B cell (primary cell): ENCODE measurements around the gene CDK6. TPM values are rescaled to one million over a fixed set of nuclear protein-coding genes. Genes with fewer than 3 reads are reported as not detected.

ENCODE experiments used
- ATAC-seq: fragments of 200-7000 bp; cut with Tn5 transposase; one replicate; pipeline ENCODE4 v1.10.0; 2021; ENCODE audit warnings: low read depth, mild to moderate bottlenecking, moderate number of reproducible peaks, moderate library complexity
- CTCF ChIA-PET: fragments of 350-600 bp; sonication (Branson Sonifier 250); formaldehyde crosslinking; loops from one replicate; lab custom pipeline; 2021; ENCODE audit warnings: antibody characterized with exemption, inconsistent platforms; lab: Charles Lee
- POLR2A ChIA-PET: fragments of 350-600 bp; sonication (Branson Sonifier 250); formaldehyde crosslinking; loops from one replicate; lab custom pipeline; 2021; ENCODE audit warnings: antibody characterized with exemption; lab: Charles Lee
- DNase-seq: peaks from one replicate; pipeline ENCODE4 v3.0.0; 2013
- H2AFZ ChIP-seq: 2 replicates; pipeline ENCODE4 v1.6.1; 2012; ENCODE audit warnings: mild to moderate bottlenecking, low read depth, low read length; ENCODE audit not compliant: insufficient read depth, poor library complexity, severe bottlenecking
- H3K27ac ChIP-seq, 2 donors: 1 replicate in 1 of 2; 2 replicates in 1 of 2; pipeline ENCODE4 v1.5.1; 2012 to 2013; ENCODE audit warnings: low read length in 2 of 2, mild to moderate bottlenecking in 2 of 2, moderate library complexity in 1 of 2
- H3K27me3 ChIP-seq, 4 experiments: fragments of 200-600 bp in 1 of 4; sonication (generic) in 1 of 4; replicated peaks in 1 of 4; 1 replicate in 2 of 4; 2 replicates in 2 of 4; pipeline versions ENCODE4 v1.6.1 to v1.7.0; 2013 to 2016; ENCODE audit warnings: low read length in 3 of 4, mild to moderate bottlenecking in 2 of 4, mixed read lengths in 1 of 4, moderate library complexity in 1 of 4; ENCODE audit not compliant: insufficient read depth in 4 of 4, control insufficient read depth in 3 of 4; ENCODE audit errors: control extremely low read depth in 1 of 4
- H3K36me3 ChIP-seq, 2 experiments: replicated peaks in 1 of 2; 1 replicate in 1 of 2; 2 replicates in 1 of 2; pipeline versions ENCODE4 v1.6.1 to v1.7.1; 2013; ENCODE audit warnings: low read length in 1 of 2; ENCODE audit not compliant: insufficient read depth in 2 of 2, control insufficient read depth in 1 of 2; ENCODE audit errors: control extremely low read depth in 1 of 2, extremely low read depth in 1 of 2
- H3K4me1 ChIP-seq, 2 donors: fragments of 200-600 bp in 1 of 2; sonication (generic) in 1 of 2; 1 replicate in 1 of 2; 2 replicates in 1 of 2; pipeline versions ENCODE4 v1.5.1 to v1.6.1; 2013 to 2017; ENCODE audit warnings: low read length in 2 of 2; ENCODE audit not compliant: control insufficient read depth in 2 of 2, insufficient read depth in 2 of 2
- H3K4me2 ChIP-seq: replicated peaks from 2 replicates; pipeline ENCODE3; 2012; ENCODE audit warnings: mild to moderate bottlenecking, low read depth, low read length; ENCODE audit not compliant: poor library complexity, severe bottlenecking
- H3K4me3 ChIP-seq, 5 experiments: fragments of 200-600 bp in 1 of 5; sonication (generic) in 1 of 5; 1 replicate in 3 of 5; 2 replicates in 2 of 5; pipeline versions ENCODE4 v1.5.1 to v1.7.0; 2011 to 2016; ENCODE audit warnings: low read length in 4 of 5, mild to moderate bottlenecking in 4 of 5, low read depth in 2 of 5, control low read depth in 1 of 5, moderate library complexity in 1 of 5; ENCODE audit not compliant: insufficient read depth in 1 of 5; ENCODE audit errors: control extremely low read depth in 1 of 5, extremely low read depth in 1 of 5
- H3K79me2 ChIP-seq: fragments of 200-600 bp; sonication (generic); one replicate; pipeline ENCODE4 v1.6.0; 2016; ENCODE audit warnings: low read length; ENCODE audit not compliant: control insufficient read depth, insufficient read depth
- H3K9ac ChIP-seq: fragments of 200-600 bp; sonication (generic); 2 replicates; pipeline ENCODE4 v1.6.1; 2017; ENCODE audit warnings: mild to moderate bottlenecking, low read length, moderate library complexity
- H3K9me3 ChIP-seq, 3 donors: one replicate each; pipeline versions ENCODE4 v1.6.1 to v1.7.1; 2013; ENCODE audit warnings: low read length in 2 of 3; ENCODE audit not compliant: control insufficient read depth in 2 of 3, insufficient read depth in 1 of 3; ENCODE audit errors: control extremely low read depth in 1 of 3
- H4K20me1 ChIP-seq: 2 replicates; pipeline ENCODE4 v1.6.0; 2012; ENCODE audit warnings: mild to moderate bottlenecking, low read length; ENCODE audit not compliant: insufficient read depth, control insufficient read depth, poor library complexity, severe bottlenecking
- H3K27ac Mint-ChIP-seq: one replicate; pipeline ENCODE4 v1.8.0; 2021; ENCODE audit warnings: mixed read lengths
- H3K27me3 Mint-ChIP-seq: one replicate; pipeline ENCODE4 v1.8.0; 2021; ENCODE audit warnings: mixed read lengths
- H3K4me1 Mint-ChIP-seq: one replicate; pipeline ENCODE4 v1.8.0; 2021; ENCODE audit warnings: mixed read lengths
- H3K4me3 Mint-ChIP-seq: one replicate; pipeline ENCODE4 v1.8.0; 2021; ENCODE audit warnings: mixed read lengths
- H3K9me3 Mint-ChIP-seq: one replicate; pipeline ENCODE4 v1.8.0; 2022; ENCODE audit warnings: mixed read lengths; ENCODE audit not compliant: insufficient read depth
- EZH2 ChIP-seq: IDR thresholded peaks from 2 replicates; pipeline ENCODE4 v1.6.1; 2012; ENCODE audit warnings: borderline replicate concordance, low read depth, mild to moderate bottlenecking, moderate library complexity, low read length; ENCODE audit not compliant: insufficient read depth, poor library complexity, severe bottlenecking
- WGBS: methylation state at CpG from one replicate; pipeline ENCODE4 v1.1.5; 2013; ENCODE audit warnings: missing lambda C conversion rate; ENCODE audit not compliant: insufficient coverage; 5-methylcytosine and 5-hydroxymethylcytosine counted together
- intact Hi-C: fragments of 100-400 bp; cut with micrococcal nuclease; formaldehyde crosslinking; loops from one replicate; pipeline ENCODE4 v1.10.0; 2022
- polyA plus RNA-seq: library from polyadenylated mRNA; depleted of rRNA; stranded (reverse); fragments of >200 nt; gene quantifications from 2 replicates; pipeline ENCODE4 v1.2.3, GENCODE V29; 2012
- total RNA-seq, 2 donors: library from RNA; stranded (reverse); fragments of 120-200 nt in 1 of 2; gene quantifications; 1 replicate in 1 of 2; 2 replicates in 1 of 2; pipeline versions ENCODE4 v1.2.3 to v1.2.4, GENCODE V29; 2013 to 2022
- TF ChIP-seq, protein P1 (sequence below): fragments of 200-600 bp; IDR thresholded peaks from one replicate; pipeline ENCODE4 v1.8.0; 2022; ENCODE audit warnings: antibody characterized with exemption, mild to moderate bottlenecking

The CDK6 gene
- total and polyA plus RNA-seq, 2 donors (not counting 1 experiment from before 2014, with no cell fraction given), result 3.0 to 14.6 TPM

DNA sequence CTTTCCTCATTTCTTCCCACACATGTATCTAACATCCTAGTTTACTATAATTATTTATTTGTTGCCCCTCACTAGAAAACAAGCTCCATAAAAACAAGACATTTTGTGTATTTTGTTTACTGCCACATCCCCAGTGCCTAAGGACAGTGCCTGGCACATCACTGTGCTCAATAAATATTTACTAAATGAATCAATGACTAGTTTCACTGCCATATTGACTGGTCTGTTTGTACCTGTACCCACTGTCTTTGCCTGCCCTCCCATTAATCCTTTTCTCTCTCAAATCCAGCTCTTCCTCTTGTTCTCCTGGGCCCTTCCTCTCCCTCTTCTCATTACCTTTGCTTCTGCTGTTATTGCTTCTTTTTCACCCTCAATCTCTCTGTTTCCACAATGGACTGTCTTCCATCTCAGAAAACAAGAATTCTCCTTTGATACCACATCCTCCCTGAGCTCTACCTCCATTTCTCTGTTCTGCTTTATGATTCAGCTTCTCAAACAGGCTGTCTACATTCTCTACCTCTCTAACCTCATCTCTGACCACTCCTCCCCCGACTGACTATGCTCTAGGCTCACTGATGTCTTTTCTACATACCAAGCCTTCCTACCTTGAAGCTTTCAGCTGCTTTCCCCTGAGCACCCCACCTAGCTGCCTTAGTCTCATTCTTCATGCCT is 237.9 kb downstream of the CDK6 start:
- Histone ChIP-seq H3K4me1 (no peaks in the 10 kb centered on the region), H3K9me3 (no peaks in the 10 kb centered on the region), H4K20me1 (no peaks in the 10 kb centered on the region), H3K4me3 (no peak overlapping the region), H3K27me3 (peaks cover 0 to 2% (median 0%) of the 10 kb centered on the region in 4 experiments), H3K36me3 (no peaks in the 10 kb centered on the region), H3K4me2 (no peak overlapping the region), H3K27ac (no peak overlapping the region), H3K79me2 (no peaks in the 10 kb centered on the region), H2AFZ (no peak overlapping the region), H3K9ac (no peak overlapping the region)
- H3K4me3 Mint-ChIP-seq, result no peak overlapping the region
- no peaks in the 10 kb centered on the region for H3K9me3 Mint-ChIP-seq
- CTCF ChIA-PET, result interaction anchor here (0.5 kb wide), 1 partner anchor 47 kb away, joined by 3 read pairs; no protein-coding TSS in a partner anchor
- DNase-seq (no peak), ATAC-seq (no peak)
- intact Hi-C loops, result no loop called here
- no peak for TF ChIP-seq EZH2
- TF ChIP-seq, protein P1, sequence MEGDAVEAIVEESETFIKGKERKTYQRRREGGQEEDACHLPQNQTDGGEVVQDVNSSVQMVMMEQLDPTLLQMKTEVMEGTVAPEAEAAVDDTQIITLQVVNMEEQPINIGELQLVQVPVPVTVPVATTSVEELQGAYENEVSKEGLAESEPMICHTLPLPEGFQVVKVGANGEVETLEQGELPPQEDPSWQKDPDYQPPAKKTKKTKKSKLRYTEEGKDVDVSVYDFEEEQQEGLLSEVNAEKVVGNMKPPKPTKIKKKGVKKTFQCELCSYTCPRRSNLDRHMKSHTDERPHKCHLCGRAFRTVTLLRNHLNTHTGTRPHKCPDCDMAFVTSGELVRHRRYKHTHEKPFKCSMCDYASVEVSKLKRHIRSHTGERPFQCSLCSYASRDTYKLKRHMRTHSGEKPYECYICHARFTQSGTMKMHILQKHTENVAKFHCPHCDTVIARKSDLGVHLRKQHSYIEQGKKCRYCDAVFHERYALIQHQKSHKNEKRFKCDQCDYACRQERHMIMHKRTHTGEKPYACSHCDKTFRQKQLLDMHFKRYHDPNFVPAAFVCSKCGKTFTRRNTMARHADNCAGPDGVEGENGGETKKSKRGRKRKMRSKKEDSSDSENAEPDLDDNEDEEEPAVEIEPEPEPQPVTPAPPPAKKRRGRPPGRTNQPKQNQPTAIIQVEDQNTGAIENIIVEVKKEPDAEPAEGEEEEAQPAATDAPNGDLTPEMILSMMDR, result no peak
- H3K27ac Mint-ChIP-seq, result no peak overlapping the region
- H3K4me1 Mint-ChIP-seq, result no peaks in the 10 kb centered on the region
- 39% methylated on average over 1 of the region's 1 CpG for WGBS
- H3K27me3 Mint-ChIP-seq, result no peaks in the 10 kb centered on the region
- POLR2A ChIA-PET, result no interaction called here

DNA sequence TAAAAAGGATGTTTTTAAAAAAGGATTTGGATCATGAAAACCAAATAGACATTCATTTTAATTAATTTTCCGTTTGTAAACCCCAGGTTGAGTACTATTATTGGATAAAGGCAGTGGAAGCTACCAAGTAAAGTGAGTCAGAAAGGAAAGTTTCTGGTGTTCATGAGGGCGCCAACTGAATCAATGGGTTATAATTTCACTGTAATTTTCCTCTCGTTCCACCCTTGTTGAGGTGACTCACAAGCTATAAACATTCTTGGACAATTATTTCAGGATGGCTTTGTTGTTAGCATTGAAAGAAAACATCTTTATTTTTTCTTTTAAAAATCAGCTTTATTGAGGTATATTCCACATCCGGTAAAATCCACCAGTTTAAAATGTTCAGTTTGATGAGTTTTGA is 241.1 kb downstream of the CDK6 start:
- Histone ChIP-seq H3K36me3 (no peaks in the 10 kb centered on the region), H3K4me2 (no peak overlapping the region), H3K27ac (no peak overlapping the region), H4K20me1 (no peaks in the 10 kb centered on the region), H2AFZ (no peak overlapping the region), H3K4me1 (peaks cover 3 to 8% of the 10 kb centered on the region in 2 donors), H3K27me3 (peaks cover 0 to 2% (median 0%) of the 10 kb centered on the region in 4 experiments), H3K9me3 (no peaks in the 10 kb centered on the region), H3K9ac (no peak overlapping the region), H3K79me2 (peaks cover 4% of the 10 kb centered on the region), H3K4me3 (no peak overlapping the region)
- TF ChIP-seq EZH2, result no peak
- TF ChIP-seq, protein P1, result no peak
- DNase-seq (no peak), ATAC-seq (no peak)
- intact Hi-C loops, result no loop called here
- Mint-ChIP-seq H3K27ac (no peak overlapping the region), H3K27me3 (no peaks in the 10 kb centered on the region), H3K9me3 (no peaks in the 10 kb centered on the region), H3K4me3 (no peak overlapping the region), H3K4me1 (peaks cover 5% of the 10 kb centered on the region)
- CTCF ChIA-PET, result interaction anchor here (0.6 kb wide), 1 partner anchor 135 kb away, joined by 3 read pairs; no protein-coding TSS in a partner anchor
- POLR2A ChIA-PET, result no interaction called here
- no CpG with 5 or more reads among the region's 4 CpGs for WGBS
